Karpas-422 (cell line): Measurements from ENCODE around the gene TTC33. TPM values are rescaled to one million over a fixed set of nuclear protein-coding genes. Genes with fewer than 3 reads are reported as not detected.

Source experiments
- DNase-seq: peaks from one replicate; pipeline ENCODE4 v3.0.0-alpha.2; 2015
- H2AFZ ChIP-seq: fragments of 200-600 bp; sonication (generic); 2 replicates; pipeline ENCODE4 v1.6.1; 2014; ENCODE audit warnings: antibody characterized with exemption, low read length, mixed read lengths
- H3K27ac ChIP-seq: fragments of 200-600 bp; sonication (generic); 2 replicates; pipeline ENCODE4 v1.5.1; 2014; ENCODE audit warnings: mild to moderate bottlenecking, low read length, moderate library complexity
- H3K27me3 ChIP-seq: fragments of 200-600 bp; sonication (generic); 2 replicates; pipeline ENCODE4 v1.6.1; 2014; ENCODE audit warnings: low read length, mixed read lengths
- H3K36me3 ChIP-seq: fragments of 200-600 bp; sonication (generic); 2 replicates; pipeline ENCODE4 v1.6.1; 2014; ENCODE audit warnings: low read length, mixed read lengths; ENCODE audit not compliant: insufficient read depth
- H3K4me1 ChIP-seq: fragments of 200-600 bp; sonication (generic); 2 replicates; pipeline ENCODE4 v1.6.1; 2014; ENCODE audit warnings: mild to moderate bottlenecking, low read length, mixed read lengths
- H3K4me2 ChIP-seq: fragments of 200-600 bp; sonication (generic); 2 replicates; pipeline ENCODE4 v1.6.1; 2014; ENCODE audit warnings: low read length, low read depth, mild to moderate bottlenecking; ENCODE audit not compliant: poor library complexity, severe bottlenecking
- H3K4me3 ChIP-seq: fragments of 200-600 bp; sonication (generic); 2 replicates; pipeline ENCODE4 v1.5.1; 2014; ENCODE audit warnings: mild to moderate bottlenecking, antibody characterized with exemption, low read length, mixed read lengths
- H3K79me2 ChIP-seq: fragments of 200-600 bp; sonication (generic); 2 replicates; pipeline ENCODE4 v1.6.1; 2014; ENCODE audit warnings: mild to moderate bottlenecking, low read length, mixed read lengths
- H3K9ac ChIP-seq: fragments of 200-600 bp; sonication (generic); 2 replicates; pipeline ENCODE4 v1.6.0; 2014; ENCODE audit warnings: low read length
- H3K9me2 ChIP-seq: fragments of 200-600 bp; sonication (generic), shearing (Covaris generic); replicated peaks from 2 replicates; pipeline ENCODE4 v1.6.0; 2014; ENCODE audit warnings: mild to moderate bottlenecking, low read length, moderate library complexity; ENCODE audit not compliant: insufficient read depth
- H3K9me3 ChIP-seq: fragments of 300-700, 200-600 bp; sonication (generic); 2 replicates; pipeline ENCODE4 v1.6.1; 2014; ENCODE audit warnings: low read length, mixed read lengths
- H4K20me1 ChIP-seq: fragments of 200-600 bp; sonication (generic); 2 replicates; pipeline ENCODE4 v1.6.1; 2014; ENCODE audit warnings: mild to moderate bottlenecking, antibody characterized with exemption, low read length, low read depth; ENCODE audit not compliant: insufficient read depth
- total RNA-seq: library from RNA; depleted of rRNA; stranded (reverse); fragments of >200 nt; shearing (Covaris generic); gene quantifications from 2 replicates; pipeline ENCODE4 v1.2.3, GENCODE V29; 2014; ENCODE audit warnings: low replicate concordance; rRNA removed

Gene TTC33
- total RNA-seq = 17.0 and 18.5 TPM in 2 replicates

DNA sequence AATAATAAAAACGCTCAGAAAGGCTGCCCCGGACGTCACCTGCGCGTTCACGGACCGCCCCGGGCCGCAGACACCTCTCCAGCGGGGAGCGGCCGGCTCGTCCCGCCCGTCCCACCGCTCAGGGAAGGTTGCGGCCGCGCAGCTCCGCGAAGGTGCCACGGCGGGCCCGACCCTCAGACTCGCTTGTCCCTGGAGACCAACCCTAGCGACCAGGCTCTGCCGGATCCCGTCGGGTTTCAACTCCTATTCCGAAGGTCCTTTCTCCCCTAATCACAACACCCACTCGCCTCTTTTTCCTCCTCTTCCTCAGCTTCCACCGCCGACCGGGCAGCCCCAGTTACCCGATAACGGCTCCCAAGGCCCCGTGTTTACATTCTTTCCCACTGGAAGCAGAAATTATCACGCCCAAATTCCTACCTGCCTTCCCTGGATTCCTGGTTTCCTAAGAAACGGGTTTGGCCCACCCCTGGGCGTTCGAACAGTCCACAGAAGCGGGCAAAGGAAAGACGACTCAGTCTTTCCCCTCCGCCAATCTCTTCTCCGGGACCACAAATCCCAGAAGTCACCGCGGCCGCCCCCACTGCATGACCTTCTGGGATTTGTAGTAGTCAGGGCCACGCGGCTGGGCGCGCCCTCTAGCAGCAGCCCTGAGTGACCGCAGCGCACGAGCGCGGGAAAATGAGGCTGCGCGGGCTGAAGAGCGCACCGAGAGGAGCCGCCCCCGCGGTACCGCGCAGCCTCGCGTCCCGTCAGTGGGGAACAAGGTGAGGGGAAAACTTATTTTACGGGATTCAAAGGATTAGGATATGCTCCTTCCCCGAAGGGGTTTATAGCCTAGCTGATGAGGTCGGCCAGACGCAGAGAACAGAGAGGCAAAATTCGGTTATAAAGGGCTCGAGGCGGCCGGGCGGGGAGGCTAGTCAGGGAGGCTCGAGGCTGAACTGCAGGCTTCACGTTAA is at the start of gene TTC33:
Gene TTC33, minus strand, starts transcription at position 555 of the 959 bp plus-strand sequence. CDS start 8,943 bp downstream, outside the sequence.
- Histone ChIP-seq H3K9ac (peak within 1 kb of the TSS; percentile 93), H2AFZ (peak within 1 kb of the TSS; percentile 90), H3K4me3 (peak within 1 kb of the TSS; percentile 97), H3K36me3 (peaks cover 13% of the 10 kb centered on the region; the same call in 1 of the 2 replicates), H4K20me1 (no peaks in the 10 kb centered on the region), H3K4me1 (peaks cover 28% of the 10 kb centered on the region), H3K9me3 (no peaks in the 10 kb centered on the region), H3K4me2 (peak within 1 kb of the TSS; percentile 78), H3K27ac (peak within 1 kb of the TSS; percentile 79), H3K79me2 (peaks cover 59% of the 10 kb centered on the region), H3K9me2 (no peaks in the 10 kb centered on the region), H3K27me3 (no peaks in the 10 kb centered on the region)
- DNase-seq = peak; percentile 97

DNA sequence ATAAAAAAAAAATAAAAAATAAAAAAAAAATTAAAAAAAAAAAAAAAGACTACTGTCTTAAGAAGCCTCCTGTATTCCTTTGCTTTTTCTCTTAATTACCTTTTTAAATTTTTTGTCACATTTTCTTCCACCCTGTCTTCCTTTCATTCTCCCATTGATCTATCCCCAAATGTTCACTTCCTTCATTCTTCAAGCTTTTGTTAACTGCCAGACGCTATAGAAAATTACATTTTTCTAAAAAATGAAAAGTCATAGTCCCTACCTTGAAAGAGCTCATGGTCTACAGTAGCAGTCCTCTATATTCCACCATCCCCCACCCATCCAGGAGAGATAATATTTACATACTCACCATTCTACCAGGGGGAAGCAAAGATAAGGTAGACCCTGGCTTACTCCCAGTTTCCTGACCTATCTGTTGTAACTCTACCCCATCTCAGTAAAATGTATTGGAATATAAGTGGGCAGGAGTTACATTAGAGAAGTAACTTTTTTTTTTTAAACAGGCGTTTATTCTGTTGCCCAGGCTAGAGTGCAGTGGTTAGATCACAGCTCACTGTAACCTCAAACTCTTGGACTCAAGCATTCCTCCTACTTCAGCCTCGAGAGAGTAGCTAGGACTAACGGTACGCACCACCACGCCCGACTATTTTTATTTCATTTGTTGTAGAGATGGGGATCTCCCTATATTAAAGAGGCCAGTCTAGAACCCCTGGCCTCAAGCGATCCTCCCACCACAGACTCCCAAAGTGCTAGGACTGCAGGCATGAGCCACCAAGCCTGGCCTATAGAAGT is 46.2 kb upstream of the TTC33 start:
- no peak for DNase-seq
- no peaks in the 10 kb centered on the region for H3K9me3 ChIP-seq
- H3K36me3 ChIP-seq = no peaks in the 10 kb centered on the region
- no peaks in the 10 kb centered on the region for H4K20me1 ChIP-seq
- H3K9ac ChIP-seq = no peak overlapping the region
- peaks cover 15% of the 10 kb centered on the region for H3K4me1 ChIP-seq
- no peak overlapping the region for H3K4me2 ChIP-seq
- H3K4me3 ChIP-seq = no peak overlapping the region
- H3K27me3 ChIP-seq = no peaks in the 10 kb centered on the region
- H3K9me2 ChIP-seq = no peaks in the 10 kb centered on the region
- H3K79me2 ChIP-seq = peaks cover 10% of the 10 kb centered on the region
- H3K27ac ChIP-seq = no peak overlapping the region
- H2AFZ ChIP-seq = no peak overlapping the region

- no peak overlapping the region for H3K27ac ChIP-seq
- no peaks in the 10 kb centered on the region for H3K27me3 ChIP-seq
- peaks cover 37% of the 10 kb centered on the region for H3K79me2 ChIP-seq
- peak overlapping the region; percentile 97 for H3K9ac ChIP-seq
- H3K36me3 ChIP-seq = peaks cover 6% of the 10 kb centered on the region
- H3K4me1 ChIP-seq = peaks cover 24% of the 10 kb centered on the region
- no peaks in the 10 kb centered on the region for H4K20me1 ChIP-seq
- H3K9me3 ChIP-seq = no peaks in the 10 kb centered on the region
- H3K4me3 ChIP-seq = peak overlapping the region; percentile 97
- H2AFZ ChIP-seq = no peak overlapping the region
- H3K9me2 ChIP-seq = no peaks in the 10 kb centered on the region
- no peak for DNase-seq
- H3K4me2 ChIP-seq = peak overlapping the region; percentile 84
Observed at GRCh38 chr5:40799258-40799657, 43.5 kb upstream of the TTC33 start.

- peak overlapping the region; percentile 97 for H3K4me3 ChIP-seq
- no peaks in the 10 kb centered on the region for H3K9me2 ChIP-seq
- H4K20me1 ChIP-seq = no peaks in the 10 kb centered on the region
- H3K27ac ChIP-seq = no peak overlapping the region
- H3K4me1 ChIP-seq = peaks cover 24% of the 10 kb centered on the region
- H3K27me3 ChIP-seq = no peaks in the 10 kb centered on the region
- peak overlapping the region; percentile 84 for H3K4me2 ChIP-seq
- peak overlapping the region; percentile 100 for H2AFZ ChIP-seq
- no peak for DNase-seq
- H3K79me2 ChIP-seq = peaks cover 41% of the 10 kb centered on the region
- peaks cover 6% of the 10 kb centered on the region for H3K36me3 ChIP-seq
- peak overlapping the region; percentile 97 for H3K9ac ChIP-seq
- H3K9me3 ChIP-seq = no peaks in the 10 kb centered on the region
Observed at GRCh38 chr5:40798801-40799210, 43.0 kb upstream of the TTC33 start.

GRCh38 chr5:40798012-40798800 is 42.4 kb upstream of the TTC33 start, which contains the start of gene PRKAA1:
PRKAA1 (minus strand) TSS chr5:40798374; CDS start chr5:40798189, 185 bp downstream.
- peaks cover 24% of the 10 kb centered on the region for H3K4me1 ChIP-seq
- peak within 1 kb of the TSS; percentile 88 for H3K4me2 ChIP-seq
- peak; percentile 96 for DNase-seq
- H3K9me2 ChIP-seq = no peaks in the 10 kb centered on the region
- no peaks in the 10 kb centered on the region for H4K20me1 ChIP-seq
- peaks cover 47% of the 10 kb centered on the region for H3K79me2 ChIP-seq
- H3K27me3 ChIP-seq = no peaks in the 10 kb centered on the region
- H3K27ac ChIP-seq = peak within 1 kb of the TSS; percentile 83
- H3K36me3 ChIP-seq = peaks cover 7% of the 10 kb centered on the region
- peak within 1 kb of the TSS; percentile 100 for H2AFZ ChIP-seq
- no peaks in the 10 kb centered on the region for H3K9me3 ChIP-seq
- peak within 1 kb of the TSS; percentile 97 for H3K9ac ChIP-seq
- H3K4me3 ChIP-seq = peak within 1 kb of the TSS; percentile 97

GRCh38 chr5:40797273-40798011 is 41.7 kb upstream of the TTC33 start:
- H3K4me3 ChIP-seq = peak overlapping the region; percentile 82
- no peaks in the 10 kb centered on the region for H3K9me2 ChIP-seq
- no peaks in the 10 kb centered on the region for H3K9me3 ChIP-seq
- H3K4me2 ChIP-seq = peak overlapping the region; percentile 88
- peaks cover 55% of the 10 kb centered on the region for H3K79me2 ChIP-seq
- H3K36me3 ChIP-seq = peaks cover 8% of the 10 kb centered on the region
- no peaks in the 10 kb centered on the region for H4K20me1 ChIP-seq
- peaks cover 24% of the 10 kb centered on the region for H3K4me1 ChIP-seq
- H3K9ac ChIP-seq = peak overlapping the region; percentile 97
- peak; percentile 89 for DNase-seq
- peak overlapping the region; percentile 83 for H3K27ac ChIP-seq
- H3K27me3 ChIP-seq = no peaks in the 10 kb centered on the region
- H2AFZ ChIP-seq = no peak overlapping the region

DNA sequence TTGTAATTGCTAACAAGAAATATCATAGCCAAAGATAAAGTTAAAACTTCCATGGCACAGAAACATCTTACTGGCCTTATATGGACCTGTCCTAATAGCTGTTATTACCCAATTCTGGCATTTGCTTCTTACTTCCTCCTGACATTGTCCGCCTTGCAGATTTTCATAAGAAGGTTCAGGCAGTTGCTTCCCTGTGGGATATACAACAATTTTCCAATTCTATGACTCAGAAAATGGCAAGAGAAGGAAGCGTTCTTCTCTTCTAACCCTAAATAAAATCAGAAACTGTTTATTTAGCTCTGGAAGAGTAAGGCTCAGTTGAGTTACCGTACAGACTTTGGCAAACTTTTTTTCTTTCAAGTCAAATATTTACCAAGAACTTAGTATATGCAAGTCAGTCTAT is 40.7 kb upstream of the TTC33 start:
- Histone ChIP-seq H3K9me2 (no peaks in the 10 kb centered on the region), H3K27me3 (no peaks in the 10 kb centered on the region), H3K4me2 (peak overlapping the region; percentile 88), H2AFZ (no peak overlapping the region), H3K4me1 (peaks cover 24% of the 10 kb centered on the region), H3K27ac (peak overlapping the region; percentile 83; the same call in 1 of the 2 replicates), H3K9ac (peak overlapping the region; percentile 97), H4K20me1 (no peaks in the 10 kb centered on the region), H3K36me3 (peaks cover 8% of the 10 kb centered on the region), H3K9me3 (no peaks in the 10 kb centered on the region), H3K79me2 (peaks cover 64% of the 10 kb centered on the region), H3K4me3 (peak overlapping the region; percentile 82)
- peak; percentile 43 for DNase-seq
